Brain microvascular endothelial cell (primary cell): ENCODE data around the gene PKD1.

Experiments used
- DNase-seq: peaks from one replicate; pipeline ENCODE4 v3.0.0-alpha.2; 2020
- H3K27ac ChIP-seq: fragments of 250-450 bp; sonication (Bioruptor Pico); 2 replicates; pipeline ENCODE4 v1.5.1; 2020; ENCODE audit warnings: mild to moderate bottlenecking, moderate library complexity
- H3K27me3 ChIP-seq: fragments of 250-450 bp; sonication (Bioruptor Pico); replicated peaks from 2 replicates; pipeline ENCODE4 v1.5.1; 2020; ENCODE audit warnings: mild to moderate bottlenecking
- H3K36me3 ChIP-seq: fragments of 250-450 bp; sonication (Bioruptor Pico); replicated peaks from 2 replicates; pipeline ENCODE4 v1.5.1; 2020; ENCODE audit warnings: mild to moderate bottlenecking
- H3K4me3 ChIP-seq: 2 replicates; pipeline ENCODE4 v1.5.1; 2011; ENCODE audit warnings: low read depth, mild to moderate bottlenecking, control low read depth, low read length, moderate library complexity
- CTCF ChIP-seq: IDR thresholded peaks from 2 replicates; pipeline ENCODE4 v1.5.1; 2011; ENCODE audit warnings: low read depth, mild to moderate bottlenecking, moderate library complexity, low read length, control low read depth, inconsistent platforms; ENCODE audit errors: missing control alignments
- in situ Hi-C: cut with HindIII; loops from 2 replicates; pipeline ENCODE4 v1.10.0; 2017; ENCODE audit warnings: low sequenced_read_pairs, low pct_ligation_motif_present

Gene PKD1

DNA sequence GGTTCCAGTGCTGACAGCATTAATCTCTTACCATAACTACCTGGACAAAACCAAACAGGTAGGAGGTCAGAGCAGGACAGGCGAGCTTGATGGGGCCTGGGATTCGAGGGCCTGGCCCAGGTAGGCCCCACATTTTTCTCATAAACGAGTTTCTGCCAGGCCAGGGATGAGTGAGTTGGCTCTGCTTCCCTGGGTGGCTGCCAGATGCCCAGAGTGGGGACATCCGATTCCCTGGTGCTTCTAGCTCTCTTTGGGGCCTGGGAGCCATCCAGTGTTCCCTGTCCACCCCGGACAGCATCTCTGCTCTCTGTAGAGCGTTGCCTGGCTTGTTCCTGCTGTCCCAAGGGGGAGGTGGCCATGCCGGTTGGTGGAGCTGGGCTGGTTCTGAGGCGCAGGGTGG lies 62.8 kb downstream of the PKD1 start:
- no peaks in the 10 kb centered on the region for H3K27me3 ChIP-seq
- no peak for DNase-seq
- no peak overlapping the region for H3K27ac ChIP-seq
- in situ Hi-C loops: loop anchor here (10.0 kb wide), 1 partner anchor 92 kb away; no protein-coding TSS in a partner anchor
- no peak for TF ChIP-seq CTCF
- no peak overlapping the region for H3K4me3 ChIP-seq
- H3K36me3 ChIP-seq: peaks cover 67% of the 10 kb centered on the region

GRCh38 chr16:2071454-2072202 lies 64.1 kb downstream of the PKD1 start:
- Histone ChIP-seq H3K4me3 (no peak overlapping the region), H3K36me3 (peaks cover 65% of the 10 kb centered on the region), H3K27me3 (no peaks in the 10 kb centered on the region), H3K27ac (no peak overlapping the region)
- no peak for DNase-seq
- in situ Hi-C loops: loop anchor here (10.0 kb wide), 1 partner anchor 93 kb away; no protein-coding TSS in a partner anchor
- no peak for TF ChIP-seq CTCF

- Histone ChIP-seq H3K27ac (no peak overlapping the region), H3K4me3 (no peak overlapping the region), H3K27me3 (no peaks in the 10 kb centered on the region), H3K36me3 (peaks cover 62% of the 10 kb centered on the region)
- TF ChIP-seq CTCF: no peak
- DNase-seq: no peak
- in situ Hi-C loops: loop anchor here (10.0 kb wide), 1 partner anchor 94 kb away; no protein-coding TSS in a partner anchor
Observed at GRCh38 chr16:2070576-2071453, 64.9 kb downstream of the PKD1 start.

DNA sequence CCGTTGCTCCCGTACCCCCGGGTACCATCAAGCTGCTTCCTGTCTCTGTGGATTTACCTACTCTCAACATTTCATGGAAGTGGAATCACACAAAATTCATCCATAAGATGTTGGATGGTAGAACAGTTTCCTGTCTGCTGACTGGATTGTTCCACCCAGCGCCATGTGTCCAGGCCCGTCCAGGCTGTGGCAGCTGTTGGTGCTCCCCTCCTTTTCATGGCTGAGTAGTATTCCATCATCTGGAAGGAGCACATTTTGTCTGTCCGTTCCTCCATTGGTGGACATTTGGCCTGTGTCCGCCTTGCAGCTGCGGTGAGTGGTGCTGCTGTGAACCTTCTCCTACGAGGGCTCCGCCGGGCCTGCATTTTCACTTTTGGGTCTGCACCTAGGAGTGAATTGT lies 69.6 kb downstream of the PKD1 start:
- TF ChIP-seq CTCF: no peak
- no peak for DNase-seq
- in situ Hi-C loops: no loop called here
- Histone ChIP-seq H3K27ac (no peak overlapping the region), H3K4me3 (no peak overlapping the region), H3K27me3 (no peaks in the 10 kb centered on the region), H3K36me3 (peaks cover 51% of the 10 kb centered on the region)

GRCh38 chr16:2064368-2064945 lies 71.2 kb downstream of the PKD1 start:
- H3K36me3 ChIP-seq: peaks cover 52% of the 10 kb centered on the region
- H3K27ac ChIP-seq: no peak overlapping the region
- no peak for DNase-seq
- no peak overlapping the region for H3K4me3 ChIP-seq
- in situ Hi-C loops: no loop called here
- no peaks in the 10 kb centered on the region for H3K27me3 ChIP-seq
- TF ChIP-seq CTCF: no peak
